ENCODE data around the gene NELL1.
"Not testable (repeated sequence)": the region's sequence is repeated elsewhere in the genome, so short reads cannot be mapped to it uniquely, and the experiment has no call there.

Gene NELL1

DNA sequence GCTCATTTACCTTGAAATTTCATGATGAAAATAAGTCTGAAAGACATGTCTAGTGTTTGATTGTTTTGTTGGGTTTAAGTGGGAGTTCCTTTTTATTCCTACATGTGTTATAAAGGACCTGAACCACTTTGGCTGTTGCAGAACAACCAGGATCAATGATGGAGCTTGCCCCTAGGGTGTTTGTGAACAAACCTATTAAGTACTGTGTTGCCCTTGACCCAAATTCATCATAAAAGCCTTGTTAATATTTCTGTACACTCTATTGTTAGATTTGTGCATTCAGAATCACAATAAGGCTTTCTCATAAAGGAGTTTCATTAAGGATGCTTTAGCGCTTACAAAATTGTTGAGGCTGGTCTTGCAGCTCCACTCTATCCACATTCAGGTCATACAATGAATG, 452.6 kb downstream of the NELL1 start:
- no peak for DNase-seq

DNA sequence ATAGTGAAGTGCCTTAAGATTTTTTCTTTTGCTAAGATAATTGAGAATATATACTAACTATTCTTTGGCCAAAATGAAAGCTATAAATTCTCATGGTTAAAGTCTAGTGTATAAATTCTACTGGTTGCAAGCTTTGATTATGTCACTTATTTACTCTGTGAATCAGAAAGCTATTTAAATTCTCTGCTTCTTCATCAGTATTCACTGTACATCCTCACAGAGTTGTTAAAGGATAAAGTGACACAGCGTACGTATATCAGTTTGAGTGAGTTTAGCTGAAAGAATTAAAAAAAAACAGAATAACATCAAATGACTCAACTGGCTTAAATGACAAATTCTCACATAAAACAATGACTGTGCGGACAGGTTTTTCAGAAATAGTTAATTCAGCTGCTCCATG, 453.1 kb downstream of the NELL1 start:
- DNase-seq: no peak

DNA sequence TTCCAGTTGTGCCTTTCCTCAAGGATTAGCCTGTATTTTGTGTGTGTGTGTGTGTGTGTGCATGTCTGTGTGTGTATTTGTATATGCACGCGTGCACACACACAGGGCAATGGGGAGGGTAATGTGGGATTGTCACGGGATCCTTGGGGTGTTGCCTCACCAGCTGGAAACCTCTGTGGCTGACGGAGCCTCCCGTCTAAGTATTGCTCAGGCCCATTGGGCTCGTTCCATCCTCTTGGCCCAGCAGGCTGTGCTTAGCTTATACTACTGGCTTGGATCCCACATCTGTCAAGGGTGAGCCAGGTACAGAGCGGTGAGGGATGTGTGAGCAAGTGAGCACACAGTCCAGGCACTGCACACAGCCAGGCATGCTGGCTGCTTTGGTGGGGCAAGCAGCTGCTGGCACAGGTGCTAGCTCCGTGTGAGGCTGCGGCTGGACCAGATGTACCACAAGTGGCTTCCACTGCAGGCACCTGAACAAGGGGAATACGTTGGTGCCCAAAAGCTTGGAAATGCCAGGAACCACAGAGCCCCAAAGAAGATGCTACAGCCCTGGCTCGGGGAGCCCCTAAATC, 462.8 kb downstream of the NELL1 start:
- no peak for DNase-seq

DNA sequence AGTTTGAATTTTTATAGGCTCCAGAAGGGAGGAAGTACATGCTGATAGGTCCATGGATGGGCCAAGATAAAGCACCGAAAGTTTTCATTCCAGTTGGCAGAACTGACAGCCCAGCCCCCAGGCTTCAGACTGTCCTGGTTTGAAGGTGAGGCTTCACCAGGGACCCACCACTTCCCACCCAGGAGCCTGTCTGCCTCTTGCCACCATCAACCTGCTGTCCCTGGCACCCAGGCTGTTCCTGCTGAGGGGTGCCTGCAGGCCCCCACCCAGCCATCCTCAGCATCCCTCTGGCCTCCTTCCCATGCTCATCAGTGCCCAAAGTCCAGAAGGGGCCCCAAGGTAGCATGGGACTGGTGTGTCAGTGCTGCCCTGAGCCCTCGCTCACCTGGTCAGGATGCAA, 463.9 kb downstream of the NELL1 start:
- no peak for DNase-seq

DNA sequence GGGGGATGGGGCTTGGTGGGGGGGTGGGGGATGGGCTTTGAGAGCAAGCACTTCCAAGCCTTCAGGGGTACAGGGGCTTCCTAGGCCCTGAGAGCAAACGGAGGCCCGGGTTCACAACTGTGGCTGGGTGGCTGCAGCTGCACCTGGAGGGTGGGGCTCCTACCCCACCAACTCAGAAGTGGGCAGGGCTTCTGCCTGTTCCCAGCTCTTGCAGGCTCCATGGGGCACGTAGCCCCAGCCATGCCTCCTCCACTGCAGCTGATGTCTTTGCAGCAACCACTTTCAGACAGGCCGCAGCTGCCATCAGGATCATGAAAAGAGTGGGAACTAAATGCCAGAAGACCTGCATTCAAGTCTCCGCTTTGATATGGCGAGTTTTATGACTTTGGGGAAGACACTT, 464.3 kb downstream of the NELL1 start:
- no peak for DNase-seq

DNA sequence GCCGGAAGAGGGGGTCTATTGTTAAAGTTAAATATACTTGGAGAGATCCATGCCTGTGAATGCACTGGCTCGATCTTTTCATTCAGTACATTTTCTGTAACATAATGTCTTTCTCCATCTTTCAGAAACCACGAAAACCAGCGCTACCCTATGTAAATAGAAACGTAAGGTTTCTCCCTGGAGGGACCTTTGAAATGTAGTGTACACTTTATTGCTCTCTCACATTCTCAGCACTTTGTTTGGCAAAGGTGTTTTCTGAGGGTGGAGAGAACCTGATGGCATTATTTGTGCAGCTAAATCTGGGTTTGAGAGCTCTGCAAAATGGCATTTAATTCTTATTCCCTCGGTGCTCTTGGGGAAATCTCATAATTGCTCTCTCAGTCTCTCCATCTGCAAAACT, 468.4 kb downstream of the NELL1 start:
- DNase-seq: no peak

DNA sequence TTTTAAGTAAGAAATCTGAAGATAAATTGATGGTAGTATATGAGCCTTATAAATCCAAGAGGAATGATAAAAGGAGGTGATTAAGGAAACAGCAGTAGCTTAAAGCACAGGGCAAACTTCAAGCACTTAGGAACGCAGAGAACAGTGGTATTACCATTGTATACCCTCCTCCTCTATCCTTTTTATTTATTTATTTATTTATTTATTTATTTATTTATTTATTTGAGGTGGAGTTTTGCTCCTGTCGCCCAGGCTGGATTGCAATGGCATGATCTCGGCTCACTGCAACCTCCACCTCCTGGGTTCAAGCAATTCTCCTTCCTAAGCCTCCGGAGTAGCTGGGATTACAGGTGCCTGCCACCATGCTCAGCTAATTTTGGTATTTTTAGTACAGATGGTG, 472.2 kb downstream of the NELL1 start:
- not testable (repeated sequence) for DNase-seq

DNA sequence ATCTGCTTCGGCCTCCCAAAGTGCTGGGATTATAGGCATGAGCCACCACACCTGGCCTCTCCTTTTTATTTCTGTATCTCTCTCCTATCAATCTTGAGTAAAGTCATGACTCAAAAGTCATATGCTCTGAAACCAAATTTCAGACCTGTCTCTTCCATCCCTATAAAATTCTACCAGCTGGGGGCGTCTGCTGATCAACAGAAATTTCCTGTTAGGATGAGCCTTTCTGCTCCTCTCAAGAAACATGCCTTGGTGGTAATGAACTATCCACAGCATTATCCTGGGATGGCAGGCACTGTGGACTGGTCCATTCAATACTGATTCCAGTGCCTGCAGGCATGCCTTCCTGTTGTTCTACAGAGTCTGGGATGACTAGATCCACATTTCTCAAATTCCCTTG, 472.6 kb downstream of the NELL1 start:
- DNase-seq: no peak

DNA sequence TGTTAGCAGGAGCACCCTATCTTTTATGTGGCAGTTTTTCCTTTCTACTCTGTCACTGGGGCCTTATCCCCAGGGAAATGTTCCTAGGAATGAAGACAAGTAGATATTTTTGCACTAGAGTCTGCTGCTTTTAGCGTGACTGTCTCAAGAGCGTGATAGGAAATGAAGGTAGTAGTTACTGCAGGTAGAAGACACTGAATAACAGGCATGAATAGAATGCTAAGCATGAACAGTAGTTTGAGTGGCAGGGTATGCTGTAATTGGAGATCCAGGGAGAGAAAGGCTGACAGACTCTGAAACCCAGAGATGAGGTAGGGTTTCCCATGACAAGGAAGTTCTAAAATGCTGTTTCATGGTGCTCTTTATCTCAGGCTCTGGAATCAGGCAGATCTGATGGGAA, 475.1 kb downstream of the NELL1 start:
- no peak for DNase-seq

DNA sequence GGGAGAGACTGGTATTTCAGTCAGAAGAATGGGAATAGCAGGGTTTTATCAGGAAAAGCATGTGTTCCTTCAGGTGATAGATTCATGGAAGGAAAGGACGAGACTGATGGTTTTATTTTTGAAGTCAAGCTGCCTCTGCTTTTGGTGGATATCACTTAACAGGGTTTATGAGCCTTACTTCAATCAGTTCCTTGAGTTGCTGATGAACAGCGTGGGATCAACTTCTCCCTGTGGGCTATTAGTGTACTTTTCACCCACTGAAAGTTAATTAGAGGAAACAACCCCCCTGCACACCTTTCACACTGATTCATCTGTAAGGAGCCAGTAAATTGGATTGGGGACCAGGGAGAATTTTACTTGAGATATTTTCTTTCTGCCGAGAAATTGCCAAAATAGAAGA, 479.0 kb downstream of the NELL1 start:
- DNase-seq: no peak

DNA sequence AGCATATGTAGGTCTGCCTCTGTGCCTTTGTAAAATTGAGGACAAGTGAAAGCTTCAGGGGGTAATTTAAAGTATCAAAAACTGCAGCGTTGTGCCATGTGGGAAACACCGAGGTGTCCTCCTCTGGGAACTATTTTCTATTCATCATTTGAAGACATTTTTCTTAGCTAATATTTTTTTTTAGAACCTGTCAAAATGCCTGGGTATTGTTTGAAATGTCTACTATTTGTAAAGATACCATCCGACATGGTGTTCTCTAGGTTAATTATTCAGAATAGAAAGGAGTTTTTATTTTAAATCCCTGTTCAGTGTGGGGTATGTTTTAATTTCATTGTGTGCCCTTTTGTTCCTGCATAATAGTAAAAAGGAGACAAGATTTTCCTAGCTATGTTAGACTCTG, 490.8 kb downstream of the NELL1 start:
- DNase-seq: no peak

DNA sequence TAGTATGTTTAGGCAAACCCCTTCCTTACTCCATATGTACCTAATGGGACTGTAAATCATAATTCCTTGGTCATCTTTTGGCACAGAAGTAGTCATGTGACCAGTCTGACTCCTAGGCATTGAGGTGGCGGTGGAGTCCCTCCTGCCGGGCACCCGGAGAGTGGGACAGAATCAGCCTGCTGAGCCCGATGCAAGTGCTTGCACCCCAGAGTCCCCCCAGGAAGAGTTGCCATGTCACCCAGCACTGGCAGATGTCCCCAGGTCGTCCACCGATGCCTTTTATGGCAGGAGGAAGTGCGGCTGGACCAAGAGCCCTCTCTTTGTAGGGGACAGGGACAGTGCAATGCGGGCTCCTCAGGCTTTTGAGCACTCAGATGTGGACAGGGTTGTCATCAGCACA, 500.3 kb downstream of the NELL1 start:
- DNase-seq: no peak

DNA sequence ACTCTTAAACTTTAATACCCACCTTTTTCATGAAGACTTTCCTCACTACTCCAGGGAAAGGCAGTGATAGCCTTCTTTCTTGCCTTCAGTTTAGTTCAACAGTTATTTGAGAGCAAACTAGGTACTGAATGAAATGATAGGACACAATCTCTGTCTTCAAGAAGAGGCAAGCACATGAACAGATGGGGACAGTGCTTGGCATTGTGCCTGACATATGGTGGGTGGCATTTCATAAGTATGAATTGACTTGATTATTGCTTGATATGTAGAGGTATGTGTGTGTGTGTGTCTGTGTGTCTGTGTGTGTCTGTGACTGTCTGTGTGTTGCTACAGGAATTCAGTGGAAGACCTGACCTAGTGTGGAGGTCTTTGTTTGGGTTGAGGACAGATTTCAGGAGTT, 504.1 kb downstream of the NELL1 start:
- no peak for DNase-seq

DNA sequence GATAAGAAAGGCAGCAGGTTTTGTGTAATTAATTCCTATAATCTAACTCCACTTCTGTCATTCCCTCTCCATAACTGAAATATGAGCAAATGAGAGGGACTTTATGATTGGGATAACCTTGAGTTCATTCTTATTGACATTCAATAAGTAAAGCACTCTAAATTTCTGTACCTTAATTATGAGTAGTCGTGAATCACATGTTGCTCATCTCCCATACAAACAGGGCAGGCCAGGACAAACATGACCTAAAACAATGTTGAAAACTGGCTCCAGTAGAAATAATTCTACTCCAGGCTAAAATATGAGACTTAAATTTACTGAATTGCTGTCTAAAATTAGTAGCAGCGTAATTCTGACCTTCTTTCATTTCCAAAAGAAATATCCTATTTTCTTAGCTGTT, 505.4 kb downstream of the NELL1 start:
- DNase-seq: no peak

DNA sequence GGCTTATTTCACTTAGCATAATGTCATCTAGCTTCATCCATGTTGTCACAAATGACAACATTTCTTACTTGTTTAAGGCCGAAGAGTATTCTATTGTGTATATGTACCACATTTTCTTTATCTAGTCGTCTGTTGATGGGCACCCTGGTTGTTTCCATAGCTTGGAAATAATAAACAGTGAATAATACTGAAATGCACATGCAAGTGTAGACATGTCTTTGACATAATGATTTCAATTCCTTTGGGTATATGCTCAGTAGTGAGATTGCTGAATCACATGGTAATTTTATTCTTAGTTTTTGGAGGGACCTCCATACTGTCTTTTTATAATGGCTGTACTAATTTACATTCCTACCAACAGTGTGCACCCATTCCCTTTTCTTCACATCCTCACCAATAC, 508.0 kb downstream of the NELL1 start:
- DNase-seq: no peak

DNA sequence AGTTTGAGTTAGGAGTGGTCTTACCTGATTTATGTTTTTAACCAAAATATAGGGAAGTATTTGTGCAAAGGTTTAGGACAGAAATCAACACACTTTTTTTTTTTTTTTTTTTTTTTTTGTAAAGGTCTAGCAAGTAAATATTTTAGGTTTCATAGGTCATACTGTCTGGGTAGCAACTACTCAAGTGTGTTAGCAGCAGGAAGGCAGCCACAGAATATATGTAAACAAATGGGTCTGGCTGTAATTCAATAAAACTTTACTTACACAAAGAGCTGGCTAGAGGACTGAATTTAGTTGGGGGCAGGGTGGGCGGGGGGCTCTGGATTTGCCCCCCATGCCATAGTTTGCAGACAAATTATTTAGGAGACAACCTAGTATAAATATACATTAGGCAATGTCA, 510.4 kb downstream of the NELL1 start:
- no peak for DNase-seq

DNA sequence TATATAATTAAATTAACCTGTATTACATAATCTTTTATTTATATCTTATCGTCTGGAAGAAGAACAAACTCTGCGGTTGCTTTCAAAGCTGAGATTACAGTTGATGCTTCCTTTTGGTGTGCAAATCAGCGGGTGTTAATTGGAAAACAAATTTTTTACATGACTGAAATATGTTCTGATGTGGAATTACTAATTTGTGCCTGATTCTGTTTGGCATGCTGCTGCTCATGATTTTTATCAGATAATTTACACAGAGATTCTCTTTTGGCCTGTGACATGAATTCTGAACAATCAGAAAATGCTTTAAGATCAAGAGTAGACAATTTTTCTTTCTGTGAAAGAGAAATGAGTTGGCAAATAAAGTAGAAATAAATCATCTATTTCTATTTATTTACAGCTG, 510.8 kb downstream of the NELL1 start:
- DNase-seq: no peak

DNA sequence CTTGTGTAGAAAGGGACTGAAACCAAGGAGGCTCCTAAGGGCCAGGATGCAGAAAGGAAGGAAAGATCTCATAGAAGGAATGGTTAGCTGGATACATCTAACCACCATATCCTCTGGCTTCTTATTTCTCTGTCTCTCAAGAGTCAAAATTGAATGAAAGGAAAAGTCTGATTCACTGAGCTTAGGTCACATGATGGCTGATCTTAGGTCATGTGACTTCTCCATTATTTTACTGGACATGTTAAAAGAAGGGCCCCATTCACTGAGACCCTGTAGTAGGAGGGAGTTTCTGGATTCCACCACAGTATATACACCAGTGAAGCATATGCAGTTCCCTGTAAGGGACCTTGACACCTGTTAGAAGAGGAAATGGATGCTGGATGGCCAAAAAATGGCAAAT, 516.6 kb downstream of the NELL1 start:
- DNase-seq: no peak

DNA sequence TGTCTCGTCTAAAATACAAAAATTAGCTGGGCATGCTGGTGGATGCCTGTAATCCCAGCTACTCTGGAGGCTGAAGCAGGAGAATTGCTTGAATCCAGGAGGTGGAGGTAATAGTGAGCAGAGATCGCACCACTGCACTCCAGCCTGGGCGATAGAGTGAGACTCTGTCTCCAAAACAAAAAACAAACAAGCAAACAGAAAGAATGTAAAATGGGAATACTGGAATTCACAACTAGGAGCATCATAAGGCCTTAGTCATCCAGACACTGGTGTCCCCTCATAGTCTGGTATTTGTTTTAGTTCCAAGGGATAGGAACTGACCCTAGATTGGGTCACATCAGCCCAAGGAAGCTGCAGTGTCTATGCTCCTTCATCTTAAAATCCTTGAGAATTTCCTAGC, 520.8 kb downstream of the NELL1 start:
- DNase-seq: no peak

DNA sequence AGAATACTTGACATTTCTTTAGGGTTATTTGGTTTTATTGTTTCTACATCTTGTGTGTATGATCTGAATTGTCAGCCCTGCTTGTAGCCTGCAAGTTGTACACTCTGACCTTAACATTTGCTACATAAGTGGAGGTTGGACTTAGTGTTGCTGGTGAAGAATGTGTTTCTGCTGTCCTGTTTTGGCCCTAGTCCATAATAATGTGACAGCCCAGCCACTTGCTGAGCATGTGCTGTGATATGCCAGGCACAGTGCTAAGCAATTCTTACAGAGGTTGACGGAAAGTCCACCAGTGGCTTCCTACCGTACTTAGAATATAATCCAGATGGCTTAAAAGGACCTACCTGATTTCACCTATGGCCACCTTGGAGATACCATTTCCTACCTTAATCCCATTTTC, 526.6 kb downstream of the NELL1 start:
- no peak for DNase-seq

DNA sequence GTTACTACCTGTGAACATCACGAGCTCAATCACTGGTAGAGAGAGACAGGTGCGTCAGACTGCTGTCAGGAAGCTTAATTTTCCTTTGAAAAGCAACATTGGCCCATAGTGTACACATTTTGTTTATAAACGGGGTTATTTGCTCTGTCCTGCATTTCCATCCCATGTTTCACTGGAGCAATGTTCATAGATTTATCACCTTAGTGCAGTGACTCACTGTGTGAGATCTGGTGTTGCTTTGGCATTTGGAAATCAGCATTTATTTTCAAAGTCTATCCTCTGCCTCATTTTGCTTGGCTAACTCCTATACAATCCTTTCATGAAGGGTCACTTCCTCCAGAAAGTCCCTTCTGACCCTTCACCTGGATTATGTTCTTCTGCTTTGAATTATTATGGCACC, 529.1 kb downstream of the NELL1 start:
- DNase-seq: no peak

DNA sequence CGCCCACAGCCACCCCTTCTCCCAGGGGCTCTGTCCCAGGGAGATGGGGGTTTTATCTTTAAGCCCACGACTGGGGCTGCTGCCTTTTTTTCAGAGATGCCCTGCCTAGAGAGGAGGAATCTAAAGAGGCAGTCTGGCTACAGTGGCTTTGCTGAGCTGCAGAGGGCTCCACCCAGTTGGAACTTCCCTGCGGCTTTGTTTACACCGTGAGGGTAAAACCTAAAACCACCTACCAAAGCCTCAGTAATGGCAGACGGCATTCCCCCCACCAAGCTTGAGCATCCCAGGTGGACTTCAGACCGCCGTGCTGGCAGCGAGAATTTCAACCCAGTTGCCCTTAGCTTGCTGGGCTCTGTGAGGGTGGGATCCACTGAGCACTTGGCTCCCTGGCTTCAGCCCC, 535.8 kb downstream of the NELL1 start:
- no peak for DNase-seq

DNA sequence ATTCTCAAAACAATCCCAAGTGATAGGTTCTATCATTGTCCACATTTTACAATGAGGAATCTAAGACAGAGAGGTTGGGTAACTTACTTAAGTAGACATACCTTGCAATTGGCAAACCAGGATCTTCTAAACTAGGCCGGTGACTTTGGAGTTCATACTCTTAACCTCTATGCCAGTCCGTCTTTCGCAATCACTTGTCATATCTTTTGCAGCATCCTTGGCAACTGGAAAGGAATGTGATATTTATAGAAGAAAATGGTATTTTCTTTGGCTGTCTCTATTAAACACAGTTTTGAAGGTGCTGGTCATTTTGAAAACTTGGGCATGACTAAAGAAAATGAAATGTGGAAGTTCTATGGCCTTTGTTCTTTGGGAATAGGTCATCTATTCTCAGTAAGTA, 556.5 kb downstream of the NELL1 start:
- no peak for DNase-seq

DNA sequence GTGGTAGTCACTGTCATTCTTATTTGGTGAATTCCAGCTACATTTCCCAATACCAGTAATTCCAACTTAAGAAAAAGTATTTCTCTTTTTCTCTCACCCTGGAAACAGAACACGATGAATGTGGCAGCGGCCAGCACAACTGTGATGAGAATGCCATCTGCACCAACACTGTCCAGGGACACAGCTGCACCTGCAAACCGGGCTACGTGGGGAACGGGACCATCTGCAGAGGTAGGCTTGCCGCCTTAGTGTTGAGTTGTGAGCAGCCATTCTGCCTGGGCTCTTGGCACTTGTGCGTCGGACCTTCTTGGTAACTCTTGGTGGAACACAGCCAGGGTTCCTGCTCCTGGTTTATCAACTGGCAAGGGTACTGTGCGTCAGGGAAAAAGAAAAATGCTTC, 559.8 kb downstream of the NELL1 start:
- no peak for DNase-seq

DNA sequence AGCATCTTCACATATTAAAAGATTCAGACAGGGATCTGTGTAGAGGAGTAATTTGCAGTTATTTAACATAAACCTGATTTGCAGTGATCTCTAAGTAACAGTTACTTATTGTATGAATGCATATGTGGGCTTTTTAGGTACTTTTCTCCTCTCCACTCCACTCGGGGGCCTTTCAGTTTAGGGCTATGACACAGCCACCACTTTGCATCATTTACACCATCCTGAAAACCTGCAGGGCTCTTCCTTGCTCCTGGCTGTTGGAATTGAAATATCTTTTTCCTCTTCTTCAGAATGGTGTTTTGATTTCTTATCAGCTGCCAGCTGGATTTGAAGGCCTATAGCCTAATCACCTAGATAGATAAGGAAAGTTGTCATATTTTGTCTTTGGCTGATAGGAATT, 580.8 kb downstream of the NELL1 start:
- no peak for DNase-seq

DNA sequence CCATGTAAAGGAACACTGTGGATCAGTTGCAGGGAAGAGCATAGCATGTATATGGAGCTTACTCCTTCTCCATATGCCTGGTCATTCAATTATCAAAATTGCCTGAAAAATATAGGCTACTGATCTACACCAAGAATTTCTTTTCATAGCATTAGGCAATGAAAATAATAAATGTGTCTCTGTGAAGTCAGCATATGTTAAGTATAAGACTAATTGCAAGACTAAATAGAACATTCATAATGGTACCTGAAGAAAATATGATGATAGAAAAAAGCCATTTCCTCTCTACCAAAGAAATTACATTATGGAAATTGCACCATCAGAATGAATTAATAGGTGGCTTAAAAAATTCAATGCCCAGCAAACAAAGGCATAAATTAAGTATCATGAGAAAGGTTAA, 584.7 kb downstream of the NELL1 start:
- no peak for DNase-seq

Measured in inflammatory macrophage treated with lipopolysaccharide for 4 hours (primary cell).